HG02678 (cell line): Measurements from ENCODE around the gene TMC3.

Experiments
- ATAC-seq: cut with Tn5 transposase; IDR thresholded peaks from one replicate; pipeline ENCODE4 v1.9.1; 2021; ENCODE audit warnings: mild to moderate bottlenecking, moderate library complexity; ENCODE audit not compliant: unreplicated experiment

Gene TMC3

DNA sequence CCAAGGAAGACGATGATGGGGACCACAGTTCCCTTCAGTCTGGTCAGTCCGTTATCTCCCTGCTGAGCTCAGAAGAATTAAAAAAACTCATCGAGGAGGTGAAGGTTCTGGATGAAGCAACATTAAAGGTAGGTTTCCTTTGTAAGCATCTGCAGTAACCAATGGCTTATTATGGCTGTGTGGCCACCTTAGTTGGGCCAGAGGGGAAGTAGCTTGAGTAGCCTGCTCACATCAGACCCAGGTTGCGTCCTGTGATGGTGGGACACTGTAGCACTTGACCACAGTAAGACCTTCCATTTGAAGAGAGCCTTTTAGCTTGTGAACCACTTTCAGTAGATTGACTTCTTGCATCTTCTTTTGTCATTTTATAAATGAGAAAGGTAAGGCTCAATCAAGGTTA, 72.6 kb downstream of the TMC3 start:
- ATAC-seq = no peak

DNA sequence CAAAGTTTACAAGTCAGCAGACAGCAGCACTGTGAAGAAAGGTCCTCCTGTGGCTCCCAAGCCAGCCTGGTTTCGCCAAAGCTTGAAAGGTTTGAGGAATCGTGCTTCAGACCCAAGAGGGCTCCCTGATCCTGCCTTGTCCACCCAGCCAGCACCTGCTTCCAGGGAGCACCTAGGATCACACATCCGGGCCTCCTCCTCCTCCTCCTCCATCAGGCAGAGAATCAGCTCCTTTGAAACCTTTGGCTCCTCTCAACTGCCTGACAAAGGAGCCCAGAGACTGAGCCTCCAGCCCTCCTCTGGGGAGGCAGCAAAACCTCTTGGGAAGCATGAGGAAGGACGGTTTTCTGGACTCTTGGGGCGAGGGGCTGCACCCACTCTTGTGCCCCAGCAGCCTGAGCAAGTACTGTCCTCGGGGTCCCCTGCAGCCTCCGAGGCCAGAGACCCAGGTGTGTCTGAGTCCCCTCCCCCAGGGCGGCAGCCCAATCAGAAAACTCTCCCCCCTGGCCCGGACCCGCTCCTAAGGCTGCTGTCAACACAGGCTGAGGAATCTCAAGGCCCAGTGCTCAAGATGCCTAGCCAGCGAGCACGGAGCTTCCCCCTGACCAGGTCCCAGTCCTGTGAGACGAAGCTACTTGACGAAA, 74.3 kb downstream of the TMC3 start:
- ATAC-seq = no peak

DNA sequence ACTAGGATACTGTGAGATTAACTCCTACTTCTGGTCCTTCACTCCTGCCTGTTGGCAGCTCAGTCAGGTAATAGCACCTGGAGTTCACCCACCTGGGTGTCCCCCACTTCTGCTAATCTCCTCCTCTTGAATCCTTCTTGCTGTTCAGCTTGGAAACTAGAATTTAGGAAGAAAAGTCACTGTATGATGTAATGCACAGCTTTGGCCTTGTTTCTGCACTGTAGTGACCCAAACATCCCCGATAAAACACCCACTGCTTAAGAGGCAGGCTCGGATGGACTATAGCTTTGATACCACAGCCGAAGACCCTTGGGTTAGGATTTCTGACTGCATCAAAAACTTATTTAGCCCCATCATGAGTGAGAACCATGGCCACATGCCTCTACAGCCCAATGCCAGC, 74.9 kb downstream of the TMC3 start:
- ATAC-seq = no peak

DNA sequence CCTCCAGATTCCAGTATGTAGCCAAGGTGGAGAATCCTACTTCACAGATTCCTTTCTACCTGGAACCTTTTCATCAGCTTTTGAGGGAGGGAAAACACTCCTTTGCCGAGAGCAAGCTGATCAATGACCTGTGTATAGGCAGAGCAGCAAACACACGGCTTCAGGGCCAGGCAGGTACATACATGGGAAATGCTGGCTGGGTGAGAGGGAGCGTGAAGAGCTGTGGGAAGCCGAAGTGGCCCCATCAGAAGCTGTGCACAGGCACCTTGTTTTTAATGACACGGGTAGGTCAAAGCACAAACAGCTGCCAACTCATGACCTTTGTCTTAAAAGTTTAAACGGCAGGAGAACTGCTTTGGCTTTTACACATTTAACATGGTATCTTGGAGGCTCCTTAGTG, 75.4 kb downstream of the TMC3 start:
- no peak for ATAC-seq

DNA sequence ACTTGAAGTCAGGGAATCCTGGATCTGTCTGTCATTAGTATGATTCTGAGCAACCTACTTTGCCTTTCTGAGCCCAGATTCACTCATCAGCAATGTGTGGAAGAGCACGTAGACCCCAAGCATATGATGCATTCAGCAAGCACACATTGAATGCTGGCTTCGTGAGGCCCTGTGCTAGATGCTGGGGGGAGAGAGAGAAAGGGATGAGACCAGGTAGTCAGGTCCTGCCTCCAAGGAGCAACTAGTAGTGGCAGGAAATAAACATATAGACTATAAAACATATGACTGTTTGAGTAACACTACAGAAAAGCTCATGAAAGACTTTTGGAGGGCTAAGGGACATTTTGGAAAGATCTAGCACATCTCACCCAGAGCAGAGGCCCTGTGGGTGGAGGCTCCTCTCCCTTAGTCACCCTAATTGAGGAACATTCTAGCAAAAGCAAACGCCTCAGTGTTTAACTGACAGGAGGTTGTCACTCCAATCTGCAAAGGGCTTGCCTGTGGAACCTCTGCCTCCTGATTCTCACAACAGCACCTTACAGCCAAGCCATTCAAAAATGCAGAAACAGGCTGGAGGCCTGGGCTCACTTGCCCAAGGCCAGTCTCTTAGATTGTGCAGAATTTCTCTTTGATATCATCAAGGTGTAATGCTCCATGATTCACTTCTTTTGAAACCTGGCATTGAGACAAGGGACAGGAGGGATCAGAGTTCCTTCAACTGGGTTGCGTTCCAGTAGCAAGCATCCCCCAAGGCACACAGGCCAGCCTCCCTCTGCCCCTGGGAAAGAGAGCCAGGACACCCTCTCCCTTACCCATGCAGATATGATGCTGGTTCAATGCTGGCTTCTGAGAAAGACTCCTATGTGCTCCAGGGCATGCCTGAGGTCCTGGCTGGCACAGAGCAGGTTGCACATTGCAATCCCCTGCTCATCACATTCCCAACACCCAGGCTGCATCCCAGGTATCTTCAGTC, 76.1 kb downstream of the TMC3 start:
- no peak for ATAC-seq

DNA sequence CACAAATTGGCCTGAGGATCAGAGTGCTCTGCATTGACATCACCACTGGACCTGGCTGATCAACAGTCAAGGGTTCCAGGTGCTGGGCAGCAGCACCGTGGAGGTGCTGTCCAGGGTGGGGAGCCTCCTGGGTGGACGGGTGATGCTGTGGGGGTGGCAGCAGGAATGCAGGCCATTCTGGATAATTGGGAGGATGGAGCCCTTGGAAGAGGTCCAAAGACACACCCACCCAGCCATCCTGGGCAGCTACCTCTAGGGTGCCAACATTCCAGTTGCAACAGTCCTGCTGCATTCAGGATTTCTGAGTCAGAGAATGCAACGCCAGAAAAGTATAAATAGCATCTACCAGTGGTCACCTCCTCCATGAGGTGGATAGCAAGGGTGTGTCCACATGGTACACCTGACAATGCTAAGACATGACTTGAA, 76.9 kb downstream of the TMC3 start:
- ATAC-seq = no peak

DNA sequence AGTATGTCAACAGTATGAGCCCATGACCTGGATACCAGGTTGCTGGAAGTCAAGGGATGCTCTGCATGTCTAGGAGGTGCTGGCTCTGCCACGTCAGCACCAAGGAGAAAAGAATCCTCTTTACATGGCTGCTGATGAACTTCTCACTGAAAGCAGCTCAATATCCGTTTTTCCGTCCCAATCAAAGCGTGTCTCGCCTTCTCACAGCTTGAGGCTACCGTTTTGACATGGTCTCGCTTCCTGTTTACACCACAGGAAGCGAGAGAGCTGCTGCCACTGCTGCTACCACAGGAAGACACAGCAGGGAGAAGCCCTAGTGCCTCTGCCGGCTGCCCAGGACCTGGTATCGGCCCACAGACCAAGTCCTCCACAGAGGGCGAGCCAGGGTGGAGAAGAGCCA, 77.3 kb downstream of the TMC3 start:
- ATAC-seq = peak; percentile 44

DNA sequence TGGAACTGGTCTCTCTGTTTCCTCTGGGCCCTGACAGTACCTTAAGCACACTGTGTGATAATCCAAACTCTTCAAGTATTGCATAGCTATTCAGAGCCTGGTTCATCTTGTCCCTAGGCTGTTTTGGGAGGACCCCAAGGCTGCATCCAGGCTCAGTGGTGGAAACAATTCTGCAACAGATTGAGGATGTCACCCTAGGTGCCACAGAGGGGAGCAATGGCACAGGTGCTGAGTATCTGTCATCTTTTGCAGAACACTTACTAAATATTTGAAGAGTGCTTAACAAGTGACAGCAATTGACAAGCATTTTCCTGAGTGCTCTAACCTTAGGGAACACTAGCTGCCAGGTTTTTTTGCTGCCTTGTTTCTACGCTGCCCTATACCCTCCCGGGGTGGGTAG, 77.8 kb downstream of the TMC3 start:
- no peak for ATAC-seq

DNA sequence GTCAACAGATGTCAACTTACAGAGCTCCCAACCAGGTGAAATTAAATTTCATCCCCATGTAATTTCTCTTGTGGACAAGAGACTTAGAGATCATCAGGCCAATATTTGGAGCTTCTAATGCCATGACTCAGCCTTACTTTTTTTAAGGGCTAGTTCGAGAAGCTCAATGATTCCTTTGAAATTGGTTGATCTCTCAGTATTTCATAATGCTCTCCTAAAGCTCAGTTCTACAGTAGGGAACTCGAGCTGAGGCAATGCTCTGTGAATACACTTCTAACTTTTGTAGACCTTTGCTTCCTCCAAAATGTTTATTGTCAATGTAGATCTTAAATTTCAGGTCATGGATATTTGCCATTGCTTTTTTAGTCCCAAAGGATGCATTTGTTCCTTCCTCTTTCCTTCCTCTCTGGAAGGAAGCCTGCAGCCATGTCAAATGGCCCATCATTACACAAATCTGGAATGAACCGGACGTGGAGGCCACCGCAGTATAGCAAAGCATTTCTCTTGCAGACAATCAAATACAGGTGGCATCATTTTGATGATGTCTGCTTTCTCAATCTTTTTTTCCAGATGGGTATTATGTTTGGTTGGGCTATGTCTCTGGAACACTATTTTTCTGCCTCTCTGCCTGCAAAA, 78.4 kb downstream of the TMC3 start:
- ATAC-seq = no peak

DNA sequence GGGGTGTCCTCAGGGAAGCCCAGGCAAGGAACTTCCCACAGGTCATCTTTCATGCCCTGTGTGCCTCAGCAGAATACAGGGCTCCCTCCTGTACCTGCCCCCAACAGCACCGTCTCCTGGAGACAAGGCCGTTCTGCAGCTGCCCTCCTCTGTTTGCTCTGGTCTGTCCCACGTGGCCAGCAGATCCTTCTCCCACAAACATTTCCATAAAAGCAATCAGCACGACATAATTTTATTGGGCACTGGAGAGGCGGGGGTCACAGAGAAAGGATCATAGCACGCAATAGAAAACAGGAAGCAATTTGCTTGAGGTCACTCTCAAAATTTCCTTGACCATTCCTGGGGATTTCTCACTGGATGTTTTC, 79.5 kb downstream of the TMC3 start:
- ATAC-seq = no peak

DNA sequence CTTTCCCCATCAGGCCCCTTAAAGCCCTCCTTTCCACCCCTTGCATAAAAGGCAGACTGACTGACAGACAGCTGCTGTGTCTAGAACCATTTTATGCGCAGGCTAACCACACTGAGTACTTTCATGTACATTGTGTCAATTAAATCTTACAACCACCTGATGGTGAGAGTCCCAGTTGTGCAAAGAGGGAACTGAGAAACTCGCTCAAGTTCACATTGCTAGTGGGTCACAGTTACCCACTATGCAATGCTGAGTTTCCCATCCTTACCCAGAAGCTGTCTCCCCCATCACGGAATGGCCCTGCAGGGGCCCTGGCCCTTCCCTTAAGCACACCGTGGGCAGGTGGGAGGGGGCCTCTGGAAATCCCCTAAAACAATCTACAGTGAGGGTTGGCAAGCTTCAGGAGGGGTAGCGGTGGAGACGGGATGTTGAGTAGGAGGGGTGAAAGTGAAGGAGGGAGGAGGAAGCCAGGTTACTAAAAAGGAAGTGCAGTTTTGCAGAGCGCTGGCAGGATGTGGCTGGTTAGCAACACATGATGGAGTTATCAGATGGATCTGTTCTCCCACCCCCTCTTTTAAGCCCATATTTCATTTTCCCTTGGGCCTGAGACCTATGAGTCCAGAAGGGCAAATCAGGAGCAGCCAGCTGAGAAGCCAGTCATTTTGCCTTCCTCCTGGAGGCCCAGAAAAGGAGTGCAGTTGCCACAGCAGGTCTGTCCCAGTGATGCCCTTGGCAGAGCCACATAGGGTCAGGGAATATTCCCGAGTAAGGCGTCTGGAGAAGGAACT, 80.1 kb downstream of the TMC3 start:
- ATAC-seq = peak; percentile 59

DNA sequence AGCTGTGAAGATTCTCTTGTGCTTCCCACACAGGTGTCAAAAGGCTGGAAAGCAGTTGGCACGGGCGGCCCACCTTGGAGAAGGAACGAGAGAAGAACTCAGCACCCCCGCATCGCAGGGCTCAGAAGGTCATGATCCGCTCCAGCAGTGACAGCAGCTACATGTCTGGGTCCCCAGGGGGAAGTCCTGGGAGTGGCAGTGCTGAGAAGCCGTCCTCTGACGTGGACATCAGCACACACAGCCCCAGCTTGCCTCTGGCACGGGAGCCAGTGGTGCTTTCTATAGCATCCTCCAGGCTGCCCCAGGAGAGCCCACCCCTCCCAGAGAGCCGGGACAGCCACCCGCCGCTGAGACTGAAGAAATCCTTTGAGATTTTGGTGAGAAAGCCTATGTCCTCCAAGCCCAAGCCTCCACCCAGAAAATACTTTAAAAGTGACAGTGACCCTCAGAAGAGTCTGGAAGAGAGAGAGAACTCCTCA, 81.5 kb downstream of the TMC3 start:
- peak; percentile 41 for ATAC-seq

DNA sequence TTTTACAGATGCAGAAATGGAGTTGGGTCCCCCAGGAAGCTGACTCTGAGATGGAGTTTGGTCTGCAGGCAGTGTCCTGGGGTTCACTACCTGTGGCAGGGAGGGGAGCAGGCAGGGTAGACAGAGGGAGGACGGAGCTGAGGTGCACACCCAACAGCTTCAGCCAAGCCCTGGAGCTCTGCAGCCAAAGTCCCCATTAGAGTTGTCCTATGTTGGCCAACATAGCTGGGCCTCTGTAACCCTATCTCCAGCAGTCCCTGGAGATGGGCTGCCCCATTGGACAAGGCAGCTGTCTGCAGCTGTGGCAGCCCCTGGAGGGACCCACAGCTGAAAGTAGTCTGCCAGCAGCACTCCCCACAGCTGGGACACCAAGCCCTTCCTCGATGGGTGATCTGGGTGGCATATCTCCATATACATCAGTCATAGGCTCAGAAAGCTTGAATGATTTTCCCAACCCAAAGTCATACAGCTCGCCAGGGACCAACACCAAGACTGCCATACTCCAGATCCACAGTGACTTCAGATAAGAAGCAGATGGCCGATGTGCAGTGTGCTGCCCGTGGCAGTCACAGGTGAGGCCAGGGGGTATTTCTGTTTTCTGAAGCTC, 82.0 kb downstream of the TMC3 start:
- ATAC-seq = no peak

DNA sequence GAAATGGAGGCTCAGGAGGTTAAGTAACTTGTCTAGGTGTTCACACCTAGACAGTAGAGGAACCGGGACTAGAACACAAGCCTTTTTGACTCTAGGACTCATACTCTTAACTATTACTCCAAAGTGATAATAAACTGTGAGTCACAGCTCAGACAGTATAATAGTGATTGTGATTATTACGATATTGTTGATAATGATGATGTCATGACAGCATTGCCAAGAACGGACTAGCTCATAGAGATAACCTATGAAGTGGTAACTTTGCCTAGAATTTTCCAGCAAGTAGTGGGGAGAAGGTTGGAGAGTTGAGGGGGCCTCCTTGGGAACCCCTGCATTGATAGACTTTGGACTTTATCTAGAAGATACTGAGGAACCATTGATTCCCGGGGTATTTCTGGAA, 84.1 kb downstream of the TMC3 start:
- ATAC-seq = no peak

DNA sequence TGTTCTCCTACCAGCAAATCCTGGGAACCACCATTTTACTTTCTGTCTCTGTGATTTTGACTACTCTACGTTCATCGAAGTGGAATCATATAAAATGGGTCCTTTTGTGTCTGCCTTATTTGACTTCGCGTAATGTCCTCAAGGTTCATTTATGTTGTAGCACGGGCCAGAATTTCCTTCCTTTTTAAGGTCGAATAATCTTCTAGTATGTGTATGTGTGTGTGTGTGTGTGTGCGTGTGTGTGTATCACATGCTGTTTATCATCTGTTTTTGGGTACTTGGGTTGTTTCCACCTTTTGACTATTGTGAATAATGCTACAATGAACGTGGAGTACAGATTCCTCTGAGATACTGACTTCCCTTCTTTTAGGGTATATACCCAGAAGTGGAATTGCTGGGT, 85.4 kb downstream of the TMC3 start:
- no peak for ATAC-seq

DNA sequence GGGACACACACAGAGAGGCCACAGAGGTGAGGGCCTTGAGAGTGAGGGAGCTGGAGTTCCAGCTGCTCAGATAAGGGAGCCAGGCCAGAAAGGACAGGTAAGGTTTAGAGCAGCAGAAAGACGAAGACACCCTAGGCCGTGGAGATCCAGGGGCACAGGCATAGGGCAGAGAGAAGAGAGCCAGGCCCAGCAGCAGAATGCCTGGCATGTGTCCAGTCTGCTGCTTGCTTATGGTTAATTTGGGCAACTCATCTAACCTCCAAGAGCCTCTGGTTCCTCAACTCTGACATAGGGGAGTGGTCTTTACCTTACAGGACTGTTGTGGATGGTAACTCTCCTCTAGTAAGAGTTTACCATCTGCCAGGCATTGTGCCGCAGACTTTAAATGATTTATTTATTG, 86.0 kb downstream of the TMC3 start:
- ATAC-seq = no peak

DNA sequence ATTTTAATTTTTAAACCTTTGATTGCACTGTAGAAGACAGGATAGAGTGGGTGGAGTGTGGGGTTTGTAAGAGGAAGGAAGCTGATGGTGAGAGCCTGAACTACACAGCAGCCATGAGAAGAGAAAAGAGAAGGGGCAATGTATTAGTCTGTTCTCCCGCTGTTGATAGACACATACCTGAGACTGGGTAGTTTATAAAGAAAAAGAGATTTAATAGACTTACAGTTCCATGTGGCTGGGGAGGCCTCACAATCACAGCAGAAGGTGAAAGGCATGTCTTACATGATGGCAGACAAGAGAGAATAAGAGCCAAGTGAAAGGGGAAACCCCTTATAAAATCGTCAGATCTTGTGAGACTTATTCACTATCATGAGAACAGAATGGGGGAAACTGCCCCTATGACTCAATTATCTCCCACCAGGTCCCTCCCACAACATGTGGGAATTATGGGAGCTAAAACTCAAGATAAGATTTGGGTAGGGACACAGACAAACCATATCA, 87.3 kb downstream of the TMC3 start:
- no peak for ATAC-seq

DNA sequence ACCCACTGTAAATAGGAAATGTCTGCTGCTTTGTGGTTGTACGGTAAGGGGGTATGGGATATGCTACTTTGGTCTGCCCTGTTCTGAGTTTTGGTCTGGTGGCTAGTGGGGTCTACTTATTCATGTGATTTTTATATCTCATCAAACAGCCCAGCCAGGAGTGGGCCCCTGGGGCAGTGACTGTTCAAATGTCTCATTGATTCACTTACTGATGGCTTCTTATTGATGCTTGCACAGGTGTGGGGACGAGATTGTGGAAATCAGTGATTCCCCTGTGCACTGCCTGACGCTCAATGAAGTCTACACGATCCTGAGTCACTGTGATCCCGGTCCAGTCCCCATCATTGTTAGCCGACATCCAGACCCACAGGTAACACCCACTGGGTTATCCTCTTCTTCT, 88.6 kb downstream of the TMC3 start:
- no peak for ATAC-seq

DNA sequence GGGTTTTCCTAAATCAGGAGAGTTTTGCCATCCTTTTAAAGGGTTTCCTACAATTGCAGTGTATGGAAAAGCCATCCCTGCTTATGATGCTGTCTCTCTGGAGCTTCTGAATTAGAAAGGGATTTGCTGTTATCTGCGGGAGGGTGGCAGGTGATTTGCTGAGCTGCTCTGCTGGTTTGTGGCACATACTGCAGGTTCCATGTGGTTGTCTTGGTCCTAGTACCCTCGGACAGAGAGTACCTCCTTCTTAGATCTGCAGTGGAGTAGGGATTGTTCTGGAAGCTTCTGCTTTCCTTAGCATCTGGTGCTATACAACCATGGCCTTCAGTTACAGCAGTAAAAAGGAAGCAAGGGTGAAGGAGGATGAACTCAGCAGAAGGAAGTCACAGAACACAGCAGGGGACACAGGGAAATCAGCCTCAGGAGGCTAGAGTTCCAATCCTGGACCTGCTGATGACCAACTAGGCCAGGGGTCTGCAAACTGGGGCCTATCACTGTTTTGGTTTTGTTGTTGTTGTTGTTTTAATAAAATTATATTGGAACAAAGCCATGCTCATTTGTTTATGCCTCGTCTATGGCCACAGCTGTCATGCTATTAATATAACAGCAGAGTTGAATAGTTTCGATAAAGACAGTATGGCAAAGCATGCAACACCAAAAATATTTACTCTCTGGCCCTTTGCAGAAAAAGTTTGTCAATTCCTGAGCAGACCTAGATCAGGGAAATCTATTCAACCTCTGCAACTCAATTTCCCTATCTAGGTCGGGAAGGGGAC, 89.6 kb downstream of the TMC3 start:
- peak; percentile 67 for ATAC-seq

DNA sequence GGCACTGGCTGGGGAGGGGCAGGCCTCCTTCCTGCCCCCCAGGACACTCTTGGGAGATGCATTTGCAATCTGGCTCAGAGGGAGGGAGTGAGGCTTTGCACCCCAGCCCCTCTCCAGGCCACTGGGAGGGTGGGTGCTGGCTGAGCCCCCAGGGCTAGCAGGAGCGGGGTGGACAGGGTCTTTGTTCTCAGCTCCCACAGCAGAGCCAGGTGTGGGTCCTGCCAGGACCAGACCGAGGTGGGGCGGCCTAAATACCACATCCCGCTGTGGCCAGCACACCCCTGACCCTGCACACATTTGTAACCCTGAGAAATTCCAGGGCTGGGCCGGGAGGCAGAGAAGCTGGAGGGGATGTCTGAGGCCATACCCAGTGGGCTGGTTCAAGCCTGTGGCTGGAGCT, 91.1 kb downstream of the TMC3 start:
- ATAC-seq = no peak
